Neural crest cell (in vitro differentiated cells): ENCODE measurements around the gene CD79B. TPM values are rescaled to one million over a fixed set of nuclear protein-coding genes. Genes with fewer than 3 reads are reported as not detected.
"Not testable (repeated sequence)": the region's sequence is repeated elsewhere in the genome, so short reads cannot be mapped to it uniquely, and the experiment has no call there.

Source experiments
- DNase-seq: peaks from one replicate; pipeline ENCODE4 v3.0.0; 2021; ENCODE audit warnings: low read depth, mixed read lengths, low spot score
- H3K27ac Mint-ChIP-seq: one replicate; pipeline ENCODE4 v1.8.0; 2021; ENCODE audit warnings: mild to moderate bottlenecking, mixed read lengths; ENCODE audit not compliant: unreplicated experiment
- H3K27me3 Mint-ChIP-seq: 2 replicates; pipeline ENCODE4 v1.8.0; 2021; ENCODE audit warnings: low read depth, mild to moderate bottlenecking, mixed read lengths
- H3K36me3 Mint-ChIP-seq: 2 replicates; pipeline ENCODE4 v1.8.0; 2021; ENCODE audit warnings: low read depth, mild to moderate bottlenecking, mixed read lengths
- H3K4me1 Mint-ChIP-seq: 2 replicates; pipeline ENCODE4 v1.8.0; 2021; ENCODE audit warnings: mixed read lengths
- H3K4me3 Mint-ChIP-seq: one replicate; pipeline ENCODE4 v1.8.0; 2021; ENCODE audit warnings: mild to moderate bottlenecking, mixed read lengths
- H3K9me3 Mint-ChIP-seq: 2 replicates; pipeline ENCODE4 v1.8.0; 2021; ENCODE audit warnings: mixed read lengths
- total RNA-seq: library from RNA; stranded (reverse); gene quantifications from 2 replicates; pipeline ENCODE4 v1.2.1, GENCODE V29; 2021
- TF ChIP-seq, protein P1 (sequence below): fragments of 200-600 bp; sonication (generic); conservative IDR thresholded peaks from 2 replicates; pipeline ENCODE4 v1.5.0; 2021; ENCODE audit warnings: antibody characterized with exemption, mild to moderate bottlenecking

CD79B gene
- total RNA-seq, 1 donor from 2014 or later = 1.0 TPM

DNA sequence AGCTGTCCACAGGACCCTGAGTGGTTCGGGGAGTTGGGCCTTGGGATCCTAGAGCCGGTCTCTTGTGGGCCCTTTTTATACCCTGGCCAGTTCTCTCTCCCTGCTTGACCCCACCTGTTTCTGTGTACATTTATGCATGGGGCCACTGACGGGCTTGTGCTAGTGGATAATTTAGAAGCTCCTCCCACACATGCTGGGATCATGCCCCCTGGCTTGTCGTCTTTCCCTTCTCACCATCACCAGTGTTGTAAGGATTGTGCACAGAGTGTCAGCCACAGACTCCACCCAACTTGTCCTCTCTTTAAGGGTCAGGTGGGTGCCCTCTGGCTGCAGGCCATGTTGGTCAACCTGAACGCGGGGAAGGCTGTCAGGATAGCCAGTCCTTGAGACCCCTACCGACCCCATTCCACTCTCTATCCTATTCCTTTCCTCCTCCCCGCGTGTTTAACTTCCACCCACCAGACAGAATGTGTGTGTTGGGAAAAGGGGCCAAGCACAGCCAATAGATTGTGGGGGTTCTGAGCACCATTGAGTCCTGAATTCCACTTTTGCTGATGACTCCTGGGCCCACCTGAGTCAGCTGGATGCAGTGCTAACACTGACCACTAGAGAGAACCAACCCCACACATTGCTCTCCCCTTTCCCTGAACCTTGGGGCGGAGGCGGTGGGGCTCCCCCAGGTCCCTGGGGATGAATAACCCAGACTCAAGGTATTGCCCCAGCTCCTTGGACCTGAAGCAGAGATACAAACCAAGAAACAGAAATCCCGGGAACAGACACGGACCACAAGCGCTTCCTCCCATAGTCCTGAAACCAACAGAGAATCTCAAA lies 35.4 kb downstream of the CD79B start, which contains the start of gene CSH1:
Gene CSH1, minus strand, starts transcription at position 51 of the 831 bp plus-strand sequence. CDS start 63 bp downstream, outside the sequence.
- H3K27me3 Mint-ChIP-seq, H3K4me3 Mint-ChIP-seq, H3K36me3 Mint-ChIP-seq, H3K9me3 Mint-ChIP-seq, H3K27ac Mint-ChIP-seq, DNase-seq: not testable (repeated sequence)
- H3K4me1 Mint-ChIP-seq = peaks cover 11% of the 10 kb centered on the region

DNA sequence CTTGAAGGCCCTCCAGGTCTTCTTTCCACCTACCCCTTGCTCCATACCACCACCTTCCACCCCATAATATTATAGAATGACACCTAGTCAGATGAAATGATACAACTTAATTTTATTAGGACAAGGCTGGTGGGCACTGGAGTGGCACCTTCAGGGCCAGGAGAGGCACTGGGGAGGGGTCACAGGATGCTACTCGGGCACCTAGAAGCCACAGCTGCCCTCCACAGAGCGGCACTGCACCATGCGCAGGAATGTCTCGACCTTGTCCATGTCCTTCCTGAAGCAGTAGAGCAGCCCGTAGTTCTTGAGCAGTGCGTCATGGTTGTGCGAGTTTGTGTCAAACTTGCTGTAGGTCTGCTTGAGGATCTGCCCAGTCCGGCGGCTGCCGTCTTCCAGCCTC lies 37.3 kb downstream of the CD79B start:
- not testable (repeated sequence) for H3K27ac Mint-ChIP-seq, H3K9me3 Mint-ChIP-seq, H3K36me3 Mint-ChIP-seq, H3K4me1 Mint-ChIP-seq, DNase-seq, H3K4me3 Mint-ChIP-seq, H3K27me3 Mint-ChIP-seq

DNA sequence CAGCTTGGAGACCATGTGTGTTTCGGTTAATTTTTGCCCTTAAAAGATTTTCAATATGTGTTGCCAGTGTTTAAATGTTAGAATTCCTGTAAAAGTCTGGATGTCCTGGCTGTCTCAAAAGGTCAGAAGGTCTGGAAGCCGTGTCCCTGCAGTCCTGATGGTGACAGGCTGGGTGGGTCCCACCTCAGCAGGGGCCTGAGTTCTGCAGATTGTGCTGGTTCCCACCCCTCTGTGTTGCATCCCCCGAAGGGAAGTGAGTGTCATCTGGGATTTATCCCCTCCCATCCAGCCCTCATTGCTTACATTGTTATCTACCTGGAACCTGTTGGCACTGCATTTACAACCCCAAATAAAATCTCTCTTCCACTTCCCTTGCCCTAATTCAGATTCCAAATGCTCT lies 38.1 kb downstream of the CD79B start:
- not testable (repeated sequence) for H3K4me3 Mint-ChIP-seq, H3K27ac Mint-ChIP-seq, H3K36me3 Mint-ChIP-seq, H3K4me1 Mint-ChIP-seq, H3K27me3 Mint-ChIP-seq, H3K9me3 Mint-ChIP-seq, DNase-seq

DNA sequence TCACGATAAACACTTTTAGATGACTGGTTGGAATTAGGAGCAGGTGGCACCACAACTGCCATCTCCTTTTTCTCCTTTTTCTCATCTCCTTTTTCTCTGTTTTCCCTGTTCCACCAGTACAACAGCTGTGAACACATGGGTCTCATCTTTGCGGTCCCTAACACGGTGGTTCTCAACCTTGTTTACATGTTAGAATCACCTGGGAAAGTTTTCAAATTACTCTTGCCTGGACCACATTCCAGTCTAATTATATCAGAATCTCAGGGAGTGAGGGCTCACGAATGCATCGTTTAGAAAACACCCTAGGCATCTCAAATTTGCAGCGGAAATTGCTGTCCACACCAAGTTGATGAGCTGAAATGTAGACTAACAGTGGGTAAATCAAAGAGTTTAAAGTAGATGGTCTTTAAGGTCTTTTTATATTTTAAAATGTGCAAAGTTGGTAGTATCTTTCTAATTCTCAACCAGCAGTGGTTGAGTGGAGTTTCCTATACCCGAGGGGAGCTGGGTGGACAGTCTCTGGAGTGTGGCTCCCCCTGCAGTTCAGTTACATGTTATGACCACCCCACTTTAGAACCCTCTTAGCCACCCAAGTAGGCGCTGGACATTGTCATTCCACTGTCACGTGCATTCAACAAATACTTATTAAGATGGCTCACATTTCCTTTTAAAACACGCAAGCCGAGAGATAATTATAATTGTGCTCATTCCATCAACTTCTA lies 39.7 kb downstream of the CD79B start:
- TF ChIP-seq, protein P1, sequence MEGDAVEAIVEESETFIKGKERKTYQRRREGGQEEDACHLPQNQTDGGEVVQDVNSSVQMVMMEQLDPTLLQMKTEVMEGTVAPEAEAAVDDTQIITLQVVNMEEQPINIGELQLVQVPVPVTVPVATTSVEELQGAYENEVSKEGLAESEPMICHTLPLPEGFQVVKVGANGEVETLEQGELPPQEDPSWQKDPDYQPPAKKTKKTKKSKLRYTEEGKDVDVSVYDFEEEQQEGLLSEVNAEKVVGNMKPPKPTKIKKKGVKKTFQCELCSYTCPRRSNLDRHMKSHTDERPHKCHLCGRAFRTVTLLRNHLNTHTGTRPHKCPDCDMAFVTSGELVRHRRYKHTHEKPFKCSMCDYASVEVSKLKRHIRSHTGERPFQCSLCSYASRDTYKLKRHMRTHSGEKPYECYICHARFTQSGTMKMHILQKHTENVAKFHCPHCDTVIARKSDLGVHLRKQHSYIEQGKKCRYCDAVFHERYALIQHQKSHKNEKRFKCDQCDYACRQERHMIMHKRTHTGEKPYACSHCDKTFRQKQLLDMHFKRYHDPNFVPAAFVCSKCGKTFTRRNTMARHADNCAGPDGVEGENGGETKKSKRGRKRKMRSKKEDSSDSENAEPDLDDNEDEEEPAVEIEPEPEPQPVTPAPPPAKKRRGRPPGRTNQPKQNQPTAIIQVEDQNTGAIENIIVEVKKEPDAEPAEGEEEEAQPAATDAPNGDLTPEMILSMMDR = peak; percentile 50
- H3K9me3 Mint-ChIP-seq, H3K4me1 Mint-ChIP-seq, H3K36me3 Mint-ChIP-seq, H3K27me3 Mint-ChIP-seq, H3K4me3 Mint-ChIP-seq, H3K27ac Mint-ChIP-seq: not testable (repeated sequence)
- DNase-seq = peak; percentile 14

DNA sequence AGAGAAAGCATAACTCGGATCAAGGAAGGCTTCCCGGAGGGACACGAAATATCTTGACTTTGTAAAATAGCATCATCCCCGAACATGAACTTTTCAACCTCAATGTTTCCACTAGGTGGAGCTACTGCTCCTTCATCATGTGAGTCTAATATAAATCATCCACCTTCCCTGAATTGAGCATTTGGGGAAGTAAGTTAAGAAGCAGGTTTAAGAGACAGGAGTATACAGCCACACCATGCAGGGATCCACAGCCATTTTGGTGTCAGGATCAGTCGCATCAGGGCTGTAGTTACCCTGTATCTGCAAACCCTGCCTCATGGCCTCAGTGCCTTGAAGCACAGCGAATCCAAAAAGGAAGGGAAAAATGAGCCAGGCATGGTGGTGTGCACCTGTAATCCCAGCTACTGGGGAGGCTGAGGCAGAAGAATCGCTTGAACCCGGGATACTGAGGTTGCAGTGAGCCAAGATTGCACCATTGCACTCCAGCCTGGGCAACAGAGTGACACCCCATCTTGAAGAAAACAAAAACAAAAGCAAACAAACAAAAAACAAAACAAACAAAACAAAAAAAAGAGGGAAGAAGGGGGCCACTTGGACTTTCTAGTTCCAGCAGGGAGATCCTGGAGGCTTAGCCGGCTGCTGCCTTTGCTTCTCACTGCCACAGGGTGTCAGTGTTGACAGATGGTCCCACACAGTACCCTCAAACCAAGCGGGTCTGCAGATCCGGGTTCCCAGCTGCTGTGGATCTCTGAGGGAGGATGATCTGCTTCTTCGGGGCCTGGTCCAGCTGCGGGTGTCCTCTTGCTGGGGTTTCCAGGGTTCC lies 42.9 kb downstream of the CD79B start:
- H3K9me3 Mint-ChIP-seq, H3K36me3 Mint-ChIP-seq, H3K27ac Mint-ChIP-seq, H3K27me3 Mint-ChIP-seq, H3K4me3 Mint-ChIP-seq, H3K4me1 Mint-ChIP-seq: not testable (repeated sequence)
- peak; percentile 32 for DNase-seq
- TF ChIP-seq, protein P1 = peak; percentile 60

DNA sequence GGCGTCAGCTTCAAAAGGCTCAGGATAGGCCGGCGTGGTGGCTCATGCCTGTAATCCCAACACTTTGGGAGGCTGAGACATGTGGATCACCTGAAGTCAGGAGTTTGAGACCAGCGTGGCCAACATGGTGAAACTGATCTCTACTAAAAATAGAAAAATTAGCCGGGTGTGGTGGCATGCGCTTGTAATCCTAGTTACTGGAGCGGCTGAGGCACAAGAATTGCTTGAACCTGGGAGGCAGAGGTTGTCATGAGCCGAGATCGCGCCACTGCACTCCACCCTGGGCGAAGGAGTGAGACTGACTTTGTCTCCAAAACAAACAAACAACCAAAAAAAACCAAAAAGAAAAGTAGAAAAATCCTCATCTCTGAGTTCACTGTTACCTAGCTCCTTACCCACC lies 47.0 kb downstream of the CD79B start:
- H3K27me3 Mint-ChIP-seq, H3K4me3 Mint-ChIP-seq, H3K36me3 Mint-ChIP-seq, H3K27ac Mint-ChIP-seq, H3K4me1 Mint-ChIP-seq, H3K9me3 Mint-ChIP-seq, DNase-seq: not testable (repeated sequence)

DNA sequence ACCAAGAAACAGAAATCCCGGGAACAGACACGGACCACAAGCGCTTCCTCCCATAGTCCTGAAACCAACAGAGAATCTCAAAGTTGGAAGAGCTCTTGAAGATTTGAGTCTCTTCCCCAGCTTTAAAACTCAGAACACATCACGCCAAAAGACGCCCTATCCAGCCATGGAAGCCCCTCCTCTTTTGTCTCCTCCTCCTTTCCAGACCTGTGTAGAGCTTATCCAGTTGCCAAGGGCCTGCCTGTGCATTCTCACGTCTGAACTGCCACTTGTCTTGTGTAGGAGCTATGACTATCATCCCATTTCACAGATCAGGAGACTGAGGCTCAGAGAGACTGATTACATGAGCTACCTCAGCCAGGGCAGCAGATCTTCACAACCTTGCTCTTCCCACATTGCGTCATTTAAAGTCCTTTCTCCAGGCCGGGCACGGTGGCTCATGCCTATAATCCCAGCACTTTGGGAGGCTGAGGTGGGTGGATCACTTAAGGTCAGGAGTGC lies 49.5 kb downstream of the CD79B start:
- not testable (repeated sequence) for H3K9me3 Mint-ChIP-seq, H3K4me3 Mint-ChIP-seq, DNase-seq, H3K27ac Mint-ChIP-seq, H3K4me1 Mint-ChIP-seq, H3K36me3 Mint-ChIP-seq
- peaks cover 13% of the 10 kb centered on the region for H3K27me3 Mint-ChIP-seq
